Hepatocyte (in vitro differentiated cells): ENCODE measurements around the gene SNF8.

ENCODE experiments used
- EZH2 ChIP-seq: fragments of 200-600 bp; sonication (generic); IDR thresholded peaks from 2 replicates; pipeline ENCODE4 v1.6.1; 2016; ENCODE audit warnings: antibody characterized with exemption, mild to moderate bottlenecking, borderline replicate concordance
- TF ChIP-seq, protein P1 (sequence below): fragments of 200-600 bp; sonication (generic); IDR thresholded peaks from 2 replicates; pipeline ENCODE4 v1.5.1; 2016; ENCODE audit warnings: antibody characterized with exemption, mild to moderate bottlenecking; ENCODE audit not compliant: poor library complexity

DNA sequence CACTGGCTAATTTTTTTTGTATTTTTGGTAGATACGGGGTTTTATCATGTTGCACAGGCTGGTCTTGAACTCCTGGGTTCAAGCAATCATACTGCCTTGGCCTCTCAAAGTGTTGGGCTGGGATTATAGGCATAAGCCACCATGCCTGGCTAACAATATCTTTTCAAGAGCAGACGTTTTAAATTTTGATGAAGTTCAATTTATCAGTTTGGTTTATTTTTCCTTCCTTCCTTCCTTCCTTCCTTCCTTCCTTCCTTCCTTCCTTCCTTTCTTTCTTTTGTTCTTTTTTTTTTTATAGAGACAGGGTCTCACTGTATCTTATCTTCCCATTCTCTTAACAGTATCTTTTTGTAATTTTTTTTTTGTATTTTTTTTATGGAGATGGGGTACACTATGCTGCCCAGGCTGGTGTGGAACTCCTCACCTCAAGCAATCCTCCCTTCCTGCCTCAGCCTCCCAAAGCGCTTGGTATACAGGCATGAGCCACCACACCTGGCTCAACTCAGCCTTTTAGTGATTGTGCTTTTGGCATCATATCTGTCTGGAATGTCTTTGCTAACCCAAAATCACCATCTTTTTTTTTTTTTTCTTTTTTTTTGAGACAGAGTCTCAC is 37.4 kb upstream of the SNF8 start:
- TF ChIP-seq, protein P1, sequence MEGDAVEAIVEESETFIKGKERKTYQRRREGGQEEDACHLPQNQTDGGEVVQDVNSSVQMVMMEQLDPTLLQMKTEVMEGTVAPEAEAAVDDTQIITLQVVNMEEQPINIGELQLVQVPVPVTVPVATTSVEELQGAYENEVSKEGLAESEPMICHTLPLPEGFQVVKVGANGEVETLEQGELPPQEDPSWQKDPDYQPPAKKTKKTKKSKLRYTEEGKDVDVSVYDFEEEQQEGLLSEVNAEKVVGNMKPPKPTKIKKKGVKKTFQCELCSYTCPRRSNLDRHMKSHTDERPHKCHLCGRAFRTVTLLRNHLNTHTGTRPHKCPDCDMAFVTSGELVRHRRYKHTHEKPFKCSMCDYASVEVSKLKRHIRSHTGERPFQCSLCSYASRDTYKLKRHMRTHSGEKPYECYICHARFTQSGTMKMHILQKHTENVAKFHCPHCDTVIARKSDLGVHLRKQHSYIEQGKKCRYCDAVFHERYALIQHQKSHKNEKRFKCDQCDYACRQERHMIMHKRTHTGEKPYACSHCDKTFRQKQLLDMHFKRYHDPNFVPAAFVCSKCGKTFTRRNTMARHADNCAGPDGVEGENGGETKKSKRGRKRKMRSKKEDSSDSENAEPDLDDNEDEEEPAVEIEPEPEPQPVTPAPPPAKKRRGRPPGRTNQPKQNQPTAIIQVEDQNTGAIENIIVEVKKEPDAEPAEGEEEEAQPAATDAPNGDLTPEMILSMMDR, result no peak
- TF ChIP-seq EZH2, result no peak
